Fibroblast of peridontal ligament (primary cell): ENCODE data around the gene PAOX.

Experiments used
- DNase-seq: peaks from one replicate; pipeline ENCODE4 v3.0.0-alpha.2; 2010; ENCODE audit errors: extremely low read depth

Gene PAOX

DNA sequence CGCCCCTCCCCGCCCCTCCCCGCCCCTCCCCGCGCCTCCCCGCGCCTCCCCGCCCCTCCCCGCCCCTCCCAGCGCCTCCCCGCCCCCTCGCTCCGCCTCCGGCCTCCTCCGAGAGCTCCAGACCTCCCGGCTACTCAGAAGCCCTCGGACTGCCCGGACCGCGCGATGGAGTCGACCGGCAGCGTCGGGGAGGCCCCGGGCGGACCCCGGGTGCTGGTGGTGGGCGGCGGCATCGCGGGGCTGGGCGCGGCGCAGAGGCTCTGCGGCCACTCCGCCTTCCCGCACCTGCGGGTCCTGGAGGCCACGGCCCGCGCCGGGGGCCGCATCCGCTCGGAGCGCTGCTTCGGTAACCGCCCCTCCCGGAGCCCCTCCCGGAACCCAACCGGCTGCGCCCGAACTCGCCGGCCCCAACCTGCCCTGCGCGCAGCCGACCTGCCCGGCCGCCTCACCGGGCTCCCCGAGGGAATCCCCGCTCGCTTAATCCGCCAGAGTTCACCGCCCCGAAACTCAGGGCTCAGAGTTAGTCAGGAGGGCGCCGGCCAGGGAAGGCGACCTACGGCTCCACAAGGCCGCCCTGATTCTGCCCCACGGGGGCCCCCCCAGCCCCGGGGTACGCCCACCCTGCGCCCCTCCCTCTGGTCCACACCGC lies at the start of gene PAOX:
TSS of gene PAOX (plus strand) at position 111 of the 649 bp plus-strand sequence. CDS start at position 166, 55 bp downstream.
- peak; percentile 48 for DNase-seq

GRCh38 chr10:133329491-133330202 lies 49.4 kb upstream of the PAOX start:
- DNase-seq = peak; percentile 80

DNA sequence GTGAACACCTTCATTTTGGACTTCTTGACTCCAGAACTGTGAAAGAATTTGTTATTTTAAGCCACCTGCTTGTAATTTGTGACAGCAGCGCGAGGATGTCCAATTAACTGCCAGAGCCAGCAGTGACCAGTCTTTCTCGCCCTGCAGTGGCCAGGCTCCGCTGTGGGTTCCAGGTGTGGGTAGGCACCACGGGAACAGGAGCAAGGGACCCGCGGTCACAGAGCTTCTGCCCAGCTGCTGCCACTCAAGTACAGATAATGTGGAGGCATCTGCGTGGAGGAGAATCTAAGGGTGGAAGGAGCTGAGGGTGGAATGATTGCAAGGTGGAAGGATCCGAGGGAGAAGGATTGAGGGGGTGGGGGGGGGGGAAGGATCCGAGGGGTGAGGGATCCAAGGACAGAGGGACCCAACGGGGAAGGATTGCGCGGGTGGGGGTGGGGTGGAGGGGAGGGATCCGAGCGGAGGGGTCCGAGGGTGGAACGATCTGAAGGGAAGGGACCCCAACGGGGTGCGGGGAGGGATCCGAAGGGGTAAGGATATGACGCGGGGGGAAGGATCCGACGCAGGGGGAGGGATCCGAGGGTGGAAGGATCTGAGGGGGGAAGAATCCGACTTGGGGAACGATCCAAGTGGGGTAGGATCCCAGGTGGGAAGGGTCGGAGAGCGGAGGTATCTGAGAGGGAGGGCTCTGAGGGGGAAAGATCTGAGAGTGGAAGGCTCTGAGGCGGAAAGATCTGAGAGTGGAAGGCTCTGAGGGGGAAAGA lies 45.9 kb upstream of the PAOX start:
- no peak for DNase-seq

DNA sequence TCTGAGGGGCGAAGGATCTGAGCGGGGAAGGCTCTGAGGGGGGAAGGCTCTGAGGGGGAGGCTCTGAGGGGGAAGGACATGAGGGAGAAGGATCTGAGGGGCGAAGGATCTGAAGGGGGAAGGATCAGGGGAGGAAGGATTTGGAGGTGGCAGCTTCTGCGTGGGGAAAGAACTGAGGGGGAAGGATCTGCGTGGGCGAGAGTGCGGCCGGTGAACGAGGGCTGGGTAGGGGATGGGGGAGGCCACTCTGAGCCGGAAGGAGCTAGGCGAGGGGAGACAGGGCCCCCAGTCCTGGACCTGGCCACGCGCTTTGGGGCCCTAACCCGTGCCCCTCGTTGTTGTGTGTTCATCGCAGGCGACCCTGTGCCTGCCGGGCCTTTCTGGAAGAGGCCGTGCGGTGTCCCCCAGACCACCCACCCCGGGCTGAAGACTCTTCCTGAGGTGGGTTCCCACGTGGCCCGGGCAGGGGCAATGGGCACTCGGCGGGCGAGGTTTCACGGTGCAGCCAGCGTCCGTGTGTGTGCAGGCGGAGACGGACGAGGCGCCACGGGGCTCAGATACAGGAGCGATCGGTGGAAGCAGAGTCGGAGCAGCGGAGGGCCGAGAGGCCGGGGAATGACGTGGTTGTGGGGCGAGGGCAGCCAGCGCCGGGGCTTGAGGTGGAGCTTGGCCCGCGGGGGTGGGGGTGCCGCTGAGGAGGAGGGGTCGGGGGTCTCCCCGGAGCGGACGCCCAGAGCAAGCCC lies 44.4 kb upstream of the PAOX start:
- DNase-seq = no peak

DNA sequence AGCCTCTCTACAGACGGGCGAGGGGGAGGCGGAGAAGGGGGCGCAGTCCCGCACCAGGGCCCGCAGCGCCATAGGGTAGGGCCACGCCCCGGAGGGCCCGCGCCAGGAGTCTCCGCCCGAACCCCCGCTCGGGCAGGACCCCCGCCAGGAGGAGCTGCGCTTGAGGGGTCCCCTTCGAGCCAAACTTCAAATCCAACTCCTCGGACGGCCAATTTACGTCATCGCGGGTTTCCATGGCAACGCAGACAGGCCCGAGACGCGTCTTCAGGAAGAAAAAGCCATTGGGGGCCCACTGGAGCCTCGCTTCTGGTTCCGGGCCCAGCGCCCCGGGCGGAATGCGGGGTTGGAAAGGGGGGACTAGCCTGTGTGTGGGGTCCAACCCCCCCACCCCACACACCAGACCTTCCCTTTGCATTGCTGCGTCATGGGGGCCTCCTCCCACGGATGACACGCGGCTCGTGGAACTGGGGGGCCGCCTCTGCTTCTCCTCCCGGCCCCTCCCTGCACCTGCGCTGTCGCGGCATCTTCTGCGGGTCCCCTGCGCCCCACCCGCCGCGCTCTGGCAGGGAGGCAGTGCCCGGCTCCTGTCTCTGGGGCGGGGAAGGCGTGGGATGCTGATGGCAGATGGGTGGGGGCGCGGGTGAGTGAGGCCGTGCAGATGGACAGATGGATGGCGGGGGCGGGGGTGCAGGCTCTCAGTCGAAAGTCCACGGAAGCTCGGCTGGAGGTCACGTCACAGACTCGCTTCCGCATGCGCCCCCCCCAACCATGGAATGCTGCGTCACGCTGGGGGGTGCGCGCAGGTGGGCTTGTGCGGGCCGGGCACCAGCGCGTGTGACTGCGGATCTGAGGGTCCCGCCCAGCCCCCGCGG lies 43.6 kb upstream of the PAOX start:
- DNase-seq = peak; percentile 64

GRCh38 chr10:133336118-133336576 lies 42.9 kb upstream of the PAOX start:
- no peak for DNase-seq

- no peak for DNase-seq
Measured at GRCh38 chr10:133336577-133337369, 42.3 kb upstream of the PAOX start, which contains the start of gene CALY. TSS of gene CALY (minus strand) at chr10:133336896. CDS start at chr10:133328989, 7,907 bp downstream.

GRCh38 chr10:133337370-133337725 lies 41.7 kb upstream of the PAOX start:
- no peak for DNase-seq

- DNase-seq = no peak
Measured at GRCh38 chr10:133338080-133339071, 40.7 kb upstream of the PAOX start.

DNA sequence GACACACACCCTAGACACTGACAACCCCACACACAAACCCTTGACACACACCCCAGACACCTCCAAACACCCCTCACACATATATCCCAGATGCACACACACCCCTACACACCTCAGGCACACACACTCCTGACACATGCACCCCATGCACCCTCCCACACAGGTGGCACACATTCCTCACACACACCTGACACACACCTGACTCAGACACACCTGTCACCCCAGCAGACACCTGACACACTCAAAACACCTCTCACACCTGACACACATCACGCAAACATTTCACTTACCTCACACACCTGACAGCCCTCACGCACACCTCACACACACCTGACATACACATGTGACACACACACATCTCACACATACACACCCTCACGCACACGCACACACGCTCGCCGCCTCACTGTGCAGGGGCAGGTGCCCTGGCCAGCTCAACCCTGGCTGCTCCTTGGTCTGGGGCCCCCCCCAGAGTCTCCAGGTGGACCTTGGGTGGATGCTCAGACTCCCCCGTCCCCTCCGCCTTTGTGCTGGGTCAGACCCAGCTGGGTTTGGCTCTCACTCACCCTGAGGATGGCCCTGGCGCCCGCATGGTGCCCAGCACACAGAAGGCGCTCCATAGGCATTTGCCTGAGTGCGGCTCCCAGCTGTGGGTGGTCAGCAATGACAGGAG lies 39.2 kb upstream of the PAOX start:
- DNase-seq = no peak

- no peak for DNase-seq
Measured at GRCh38 chr10:133341983-133342382, 37.1 kb upstream of the PAOX start.

GRCh38 chr10:133342942-133343341 lies 36.1 kb upstream of the PAOX start:
- DNase-seq = no peak

DNA sequence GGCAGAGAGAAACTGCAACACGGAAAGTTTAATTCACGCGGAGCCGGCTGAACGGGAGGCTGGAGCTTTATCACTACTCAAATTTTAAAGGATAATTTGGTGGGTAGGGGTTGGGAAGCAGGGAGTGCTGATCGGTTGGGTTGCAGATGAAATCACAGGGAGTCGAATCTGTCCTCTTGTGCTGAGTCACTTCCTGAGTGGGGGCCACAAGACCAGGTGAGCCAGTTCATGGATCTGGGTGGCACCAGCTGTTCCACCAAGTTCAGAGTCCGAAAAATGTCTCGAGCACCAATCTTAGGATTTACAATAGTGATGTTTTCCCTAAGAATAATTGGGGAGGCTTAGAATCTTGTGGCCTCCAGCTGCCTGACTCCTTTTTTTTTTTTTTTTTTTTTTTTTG lies 35.5 kb upstream of the PAOX start:
- DNase-seq = no peak

GRCh38 chr10:133344236-133344635 lies 34.8 kb upstream of the PAOX start:
- DNase-seq = no peak

DNA sequence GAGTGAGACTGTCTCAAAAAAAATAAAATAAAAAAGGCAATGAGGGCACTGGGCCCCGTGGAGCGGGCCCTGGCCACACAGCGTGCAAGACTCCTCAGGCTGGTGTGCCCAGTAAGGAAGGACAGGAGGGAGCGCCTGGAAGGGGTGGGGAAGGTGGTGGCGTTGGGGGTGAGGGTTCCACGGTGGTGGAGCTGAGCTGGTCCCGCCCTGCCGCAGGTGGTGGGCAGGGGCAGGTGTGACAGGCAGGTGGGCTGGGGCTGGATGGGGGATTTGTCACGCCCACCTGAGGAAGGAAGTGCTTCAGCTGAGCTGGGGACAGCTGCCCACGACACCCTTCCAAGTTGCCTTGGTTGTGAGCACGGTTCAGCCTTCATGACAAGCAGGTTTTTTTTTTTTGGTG lies 32.6 kb upstream of the PAOX start:
- no peak for DNase-seq

GRCh38 chr10:133347710-133348517 lies 31.1 kb upstream of the PAOX start:
- DNase-seq = no peak

GRCh38 chr10:133349160-133349568 lies 29.9 kb upstream of the PAOX start:
- DNase-seq = no peak
